Mesendoderm (in vitro differentiated cells): ENCODE measurements around the gene CFAP20DC.
"Not testable (repeated sequence)": the region's sequence is repeated elsewhere in the genome, so short reads cannot be mapped to it uniquely, and the experiment has no call there.

Experiments used
- DNase-seq: peaks from one replicate; pipeline ENCODE4 v3.0.0; 2013
- H2AK5ac ChIP-seq: 2 replicates; pipeline ENCODE4 v1.6.1; 2013; ENCODE audit warnings: low read length, inconsistent platforms
- H2BK120ac ChIP-seq: 2 replicates; pipeline ENCODE4 v1.6.1; 2013; ENCODE audit warnings: low read depth, mild to moderate bottlenecking, low read length, moderate library complexity, mixed read lengths
- H2BK15ac ChIP-seq: replicated peaks from 2 replicates; pipeline ENCODE4 v1.6.1; 2013; ENCODE audit warnings: low read depth, mild to moderate bottlenecking, moderate library complexity
- H2BK5ac ChIP-seq: 2 replicates; pipeline ENCODE4 v1.6.1; 2013; ENCODE audit warnings: low read length, inconsistent platforms
- H3K18ac ChIP-seq: 2 replicates; pipeline ENCODE4 v1.6.1; 2013; ENCODE audit warnings: mild to moderate bottlenecking, low read length, mixed read lengths
- H3K23ac ChIP-seq: one replicate; pipeline ENCODE4 v1.6.1; 2013; ENCODE audit warnings: low read length
- H3K27ac ChIP-seq: 2 replicates; pipeline ENCODE4 v1.5.1; 2013; ENCODE audit warnings: low read depth, mild to moderate bottlenecking, inconsistent platforms, low read length, moderate library complexity
- H3K27me3 ChIP-seq: 2 replicates; pipeline ENCODE4 v1.6.1; 2013; ENCODE audit warnings: low read length, control low read depth, mild to moderate bottlenecking, inconsistent platforms; ENCODE audit not compliant: insufficient read depth, poor library complexity
- H3K36me3 ChIP-seq: 2 replicates; pipeline ENCODE4 v1.6.1; 2013; ENCODE audit warnings: low read length, inconsistent platforms; ENCODE audit not compliant: control insufficient read depth, insufficient read depth
- H3K4ac ChIP-seq: one replicate; pipeline ENCODE4 v1.6.1; 2013; ENCODE audit warnings: low read depth, mild to moderate bottlenecking, low read length, moderate library complexity
- H3K4me1 ChIP-seq: 2 replicates; pipeline ENCODE4 v1.6.1; 2013; ENCODE audit warnings: low read depth, low read length, inconsistent platforms; ENCODE audit not compliant: control insufficient read depth
- H3K4me2 ChIP-seq: 2 replicates; pipeline ENCODE4 v1.6.1; 2013; ENCODE audit warnings: low read length
- H3K4me3 ChIP-seq: 2 replicates; pipeline ENCODE4 v1.5.1; 2013; ENCODE audit warnings: mild to moderate bottlenecking, low read length
- H3K56ac ChIP-seq: one replicate; pipeline ENCODE4 v1.6.1; 2013; ENCODE audit warnings: low read length
- H3K79me1 ChIP-seq: 2 replicates; pipeline ENCODE4 v1.6.1; 2013; ENCODE audit warnings: low read length, inconsistent platforms
- H3K79me2 ChIP-seq: 2 replicates; pipeline ENCODE4 v1.6.1; 2013; ENCODE audit warnings: mild to moderate bottlenecking, low read length; ENCODE audit not compliant: control insufficient read depth, insufficient read depth
- H3K9ac ChIP-seq: 2 replicates; pipeline ENCODE4 v1.6.1; 2013; ENCODE audit warnings: low read length, inconsistent platforms
- H4K5ac ChIP-seq: one replicate; pipeline ENCODE4 v1.6.1; 2013; ENCODE audit warnings: low read length
- H4K8ac ChIP-seq: one replicate; pipeline ENCODE4 v1.6.1; 2013; ENCODE audit warnings: low read depth, mild to moderate bottlenecking, control low read depth, low read length, moderate library complexity
- WGBS: extraction: QIAGEN DNeasy Blood & Tissue Kit; methylation state at CpG from one replicate; pipeline ENCODE4 v1.1.7; 2013; ENCODE audit warnings: low lambda C conversion rate, missing lambda C conversion rate; ENCODE audit not compliant: insufficient coverage; ENCODE audit errors: extremely low coverage; 5-methylcytosine and 5-hydroxymethylcytosine counted together

Gene CFAP20DC

GRCh38 chr3:58708116-58708791 lies 341.6 kb downstream of the CFAP20DC start:
- Histone ChIP-seq H2AK5ac (no peak overlapping the region), H3K36me3 (no peaks in the 10 kb centered on the region), H3K27me3 (no peaks in the 10 kb centered on the region), H3K56ac (no peak overlapping the region), H3K4me2 (no peak overlapping the region), H3K79me2 (no peaks in the 10 kb centered on the region), H4K8ac (no peak overlapping the region), H3K23ac (no peak overlapping the region), H2BK15ac (no peak overlapping the region), H3K4ac (no peak overlapping the region), H2BK5ac (no peak overlapping the region), H3K9ac (no peak overlapping the region), H2BK120ac (no peak overlapping the region), H3K4me1 (no peaks in the 10 kb centered on the region), H3K27ac (no peak overlapping the region), H3K4me3 (no peak overlapping the region), H3K79me1 (no peaks in the 10 kb centered on the region), H3K18ac (no peak overlapping the region), H4K5ac (no peak overlapping the region)
- DNase-seq = no peak
- no CpG with 5 or more reads among the region's 3 CpGs for WGBS

- H3K27ac ChIP-seq = no peak overlapping the region
- no peak overlapping the region for H3K56ac ChIP-seq
- no peak overlapping the region for H4K5ac ChIP-seq
- no peaks in the 10 kb centered on the region for H3K27me3 ChIP-seq
- H3K79me2 ChIP-seq = no peaks in the 10 kb centered on the region
- no peak overlapping the region for H2BK15ac ChIP-seq
- H3K9ac ChIP-seq = no peak overlapping the region
- no peak overlapping the region for H2AK5ac ChIP-seq
- H3K79me1 ChIP-seq = no peaks in the 10 kb centered on the region
- no peak overlapping the region for H3K23ac ChIP-seq
- H3K4me3 ChIP-seq = no peak overlapping the region
- no peak overlapping the region for H2BK120ac ChIP-seq
- no peak for DNase-seq
- H3K18ac ChIP-seq = no peak overlapping the region
- H2BK5ac ChIP-seq = no peak overlapping the region
- no CpG with 5 or more reads among the region's 3 CpGs for WGBS
- no peaks in the 10 kb centered on the region for H3K36me3 ChIP-seq
- H4K8ac ChIP-seq = no peak overlapping the region
- H3K4me2 ChIP-seq = no peak overlapping the region
- H3K4me1 ChIP-seq = no peaks in the 10 kb centered on the region
- H3K4ac ChIP-seq = no peak overlapping the region
These were observed 342.4 kb downstream of the CFAP20DC start for GRCh38 chr3:58707390-58707930.

- H3K79me1 ChIP-seq = no peaks in the 10 kb centered on the region
These were observed 343.2 kb downstream of the CFAP20DC start for GRCh38 chr3:58706395-58707167.

GRCh38 chr3:58704745-58705144 lies 345.1 kb downstream of the CFAP20DC start:
- Histone ChIP-seq H3K79me1 (no peaks in the 10 kb centered on the region), H2BK15ac (no peak overlapping the region), H3K23ac (no peak overlapping the region)

More at GRCh38 chr3:58706395-58707167, 343.2 kb downstream of the CFAP20DC start:
- H4K8ac ChIP-seq = no peak overlapping the region
- H2BK15ac ChIP-seq = no peak overlapping the region
- H3K56ac ChIP-seq = no peak overlapping the region
- no peaks in the 10 kb centered on the region for H3K36me3 ChIP-seq
- no CpG with 5 or more reads among the region's 2 CpGs for WGBS
- no peak overlapping the region for H3K4ac ChIP-seq
- no peaks in the 10 kb centered on the region for H3K79me2 ChIP-seq
- no peaks in the 10 kb centered on the region for H3K4me1 ChIP-seq
- H3K27me3 ChIP-seq = peaks cover 2% of the 10 kb centered on the region
- no peak for DNase-seq
- no peak overlapping the region for H2AK5ac ChIP-seq
- H3K23ac ChIP-seq = no peak overlapping the region
- H3K27ac ChIP-seq = no peak overlapping the region
- no peak overlapping the region for H2BK5ac ChIP-seq
- H3K4me2 ChIP-seq = no peak overlapping the region
- H2BK120ac ChIP-seq = no peak overlapping the region
- no peak overlapping the region for H3K9ac ChIP-seq
- no peak overlapping the region for H4K5ac ChIP-seq
- no peak overlapping the region for H3K4me3 ChIP-seq
- no peak overlapping the region for H3K18ac ChIP-seq

GRCh38 chr3:58704304-58704703 lies 345.5 kb downstream of the CFAP20DC start:
- not testable (repeated sequence) for H2BK120ac ChIP-seq, DNase-seq, H3K36me3 ChIP-seq, H2BK15ac ChIP-seq, H3K23ac ChIP-seq, H3K4me2 ChIP-seq, H3K9ac ChIP-seq, H2AK5ac ChIP-seq, H3K18ac ChIP-seq, H2BK5ac ChIP-seq, H3K27ac ChIP-seq, H4K5ac ChIP-seq, H3K27me3 ChIP-seq, H3K4me3 ChIP-seq, H3K56ac ChIP-seq, H3K4me1 ChIP-seq, H4K8ac ChIP-seq, H3K79me2 ChIP-seq, H3K79me1 ChIP-seq, H3K4ac ChIP-seq
- WGBS = no CpG with 5 or more reads among the region's 2 CpGs

More at GRCh38 chr3:58704745-58705144, 345.1 kb downstream of the CFAP20DC start:
- no peak overlapping the region for H4K8ac ChIP-seq
- H2BK120ac ChIP-seq = no peak overlapping the region
- H3K36me3 ChIP-seq = no peaks in the 10 kb centered on the region
- H2BK5ac ChIP-seq = no peak overlapping the region
- no peak overlapping the region for H3K4me3 ChIP-seq
- H3K56ac ChIP-seq = no peak overlapping the region
- no peak overlapping the region for H2AK5ac ChIP-seq
- WGBS = no CpG with 5 or more reads among the region's 2 CpGs
- peaks cover 2% of the 10 kb centered on the region for H3K27me3 ChIP-seq
- H3K9ac ChIP-seq = no peak overlapping the region
- no peak overlapping the region for H3K27ac ChIP-seq
- DNase-seq = no peak
- no peak overlapping the region for H3K4ac ChIP-seq
- no peak overlapping the region for H3K4me2 ChIP-seq
- no peaks in the 10 kb centered on the region for H3K4me1 ChIP-seq
- H3K79me2 ChIP-seq = no peaks in the 10 kb centered on the region
- H4K5ac ChIP-seq = no peak overlapping the region
- H3K18ac ChIP-seq = no peak overlapping the region
